K562 (cell line): ENCODE results near the gene WDR18. TPM values are rescaled to one million over a fixed set of nuclear protein-coding genes. Genes with fewer than 3 reads are reported as not detected.

Experiments
- AFF4 ChIP-seq: sonication (generic); formaldehyde crosslinking; IDR thresholded peaks from 2 replicates; pipeline ENCODE4 v1.8.0; 2023; ENCODE audit warnings: mild to moderate bottlenecking, missing genetic modification reagents
- ARID1B ChIP-seq: fragments of 450-650 bp; IDR thresholded peaks from 2 replicates; pipeline ENCODE4 v1.6.1; 2016; ENCODE audit warnings: antibody characterized with exemption, mild to moderate bottlenecking, inconsistent platforms
- CBX8 ChIP-seq: fragments of 200-600 bp; sonication (generic); IDR thresholded peaks from 2 replicates; pipeline ENCODE4 v1.6.1; 2012; ENCODE audit warnings: borderline replicate concordance, mixed run types, low read depth, mild to moderate bottlenecking, moderate library complexity, mixed read lengths, low read length, control low read depth, inconsistent platforms; ENCODE audit not compliant: poor library complexity, severe bottlenecking; ENCODE audit errors: extremely low read depth
- CEBPG ChIP-seq, 3 experiments: fragments of 200-800 bp in 1 of 3; sonication (Bioruptor generic) in 1 of 3; sonication (generic) in 1 of 3; formaldehyde crosslinking in 1 of 3; IDR thresholded peaks in 2 of 3; conservative IDR thresholded peaks in 1 of 3; 2 replicates each; pipeline versions ENCODE4 v1.6.1 to v1.8.0; 2016 to 2022; ENCODE audit warnings: missing compliant biosample characterization in 2 of 3, missing genetic modification characterization in 2 of 3, mild to moderate bottlenecking in 1 of 3, missing genetic modification reagents in 1 of 3
- ESRRA ChIP-seq: fragments of 450-650 bp; IDR thresholded peaks from 2 replicates; pipeline ENCODE4 v1.6.1; 2014; ENCODE audit warnings: low read depth, mild to moderate bottlenecking, moderate library complexity, borderline replicate concordance
- GABPB1 ChIP-seq: sonication (generic); formaldehyde crosslinking; IDR thresholded peaks from 2 replicates; pipeline ENCODE4 v1.8.0; 2022; ENCODE audit warnings: mild to moderate bottlenecking, missing genetic modification reagents
- MTA1 ChIP-seq: fragments of 450-650 bp; IDR thresholded peaks from 2 replicates; pipeline ENCODE4 v1.6.1; 2017; ENCODE audit warnings: borderline replicate concordance
- MTA3 ChIP-seq: fragments of 450-650 bp; formaldehyde crosslinking; IDR thresholded peaks from 2 replicates; pipeline ENCODE4 v1.6.1; 2017; ENCODE audit warnings: mild to moderate bottlenecking, borderline replicate concordance
- MYC ChIP-seq, 2 experiments: fragments of 250-450 bp in 1 of 2; sonication (Bioruptor Pico) in 1 of 2; IDR thresholded peaks; 2 replicates each; pipeline versions ENCODE4 v1.5.1 to v1.6.1; 2012 to 2021; ENCODE audit warnings: low read depth in 2 of 2, borderline replicate concordance in 1 of 2, improper control_type of control experiment in 1 of 2, low read length in 1 of 2, mild to moderate bottlenecking in 1 of 2, moderate library complexity in 1 of 2
- PHF8 ChIP-seq: fragments of 200-600 bp; sonication (generic); IDR thresholded peaks from 2 replicates; pipeline ENCODE4 v1.6.1; 2012; ENCODE audit warnings: mixed run types, mild to moderate bottlenecking, inconsistent platforms, low read length, moderate library complexity, borderline replicate concordance
- RBM14 ChIP-seq: fragments of 200-400 bp; formaldehyde crosslinking; IDR thresholded peaks from 2 replicates; pipeline ENCODE4 v1.6.1; 2018; ENCODE audit warnings: low read depth, mild to moderate bottlenecking, low read length, moderate library complexity, borderline replicate concordance; ENCODE audit not compliant: insufficient read depth
- SAP30 ChIP-seq: fragments of 200-600 bp; sonication (generic); IDR thresholded peaks from 2 replicates; pipeline ENCODE4 v1.6.1; 2012; ENCODE audit warnings: borderline replicate concordance, low read depth, mild to moderate bottlenecking, moderate library complexity, low read length, control low read depth, inconsistent platforms; ENCODE audit not compliant: insufficient read depth, poor library complexity, severe bottlenecking
- SRSF9 ChIP-seq: fragments of 200-400 bp; formaldehyde crosslinking; IDR thresholded peaks from 2 replicates; pipeline ENCODE4 v1.6.1; 2017; ENCODE audit warnings: low read depth, low read length, borderline replicate concordance
- ZBTB9 ChIP-seq: fragments of 450-650 bp; formaldehyde crosslinking; IDR thresholded peaks from 2 replicates; pipeline ENCODE4 v1.4.0; 2020; ENCODE audit warnings: mild to moderate bottlenecking, moderate library complexity
- ZEB2 ChIP-seq: fragments of 450-650 bp; IDR thresholded peaks from 2 replicates; pipeline ENCODE4 v1.6.1; 2016
- ZFX ChIP-seq: sonication (generic); formaldehyde crosslinking; IDR thresholded peaks from 2 replicates; pipeline ENCODE4 v1.8.0; 2022; ENCODE audit warnings: mild to moderate bottlenecking, missing genetic modification reagents, moderate library complexity
- ZNF586 ChIP-seq: fragments of 450-650 bp; formaldehyde crosslinking; conservative IDR thresholded peaks from 2 replicates; pipeline ENCODE4 v1.4.0; 2020; ENCODE audit warnings: mild to moderate bottlenecking, moderate library complexity
- polyA plus RNA-seq, 8 experiments: library from polyadenylated mRNA; depleted of rRNA in 4 of 8; stranded (reverse) in 5 of 8; unstranded in 3 of 8; fragments of >200 nt; fragmentation: Nextera tagmentation in 2 of 8; fragmentation: Illumina TruSeq in 1 of 8; extraction: Ambion mirVana in 2 of 8; extraction: Trizol in 1 of 8; gene quantifications; 2 replicates each; pipeline versions ENCODE4 v1.2.1 to v1.2.3, GENCODE V29; 2011 to 2014; ENCODE audit warnings: inconsistent platforms in 1 of 8, missing spikeins in 1 of 8
- total RNA-seq, 7 experiments: library from RNA; depleted of rRNA in 6 of 7; stranded (reverse); fragments of >200 nt in 6 of 7; fragmentation: Illumina TruSeq in 2 of 7; extraction: Trizol in 2 of 7; gene quantifications; 2 replicates each; pipeline versions ENCODE4 v1.2.1 to v1.2.3, GENCODE V29; 2011 to 2021; ENCODE audit warnings: low replicate concordance in 1 of 7
- TF ChIP-seq, protein P1 (sequence below): fragments of 450-650 bp; IDR thresholded peaks from 2 replicates; pipeline ENCODE4 v1.6.1; 2016; ENCODE audit warnings: antibody characterized with exemption

WDR18 gene
- total and polyA plus RNA-seq, 9 of the 15 experiments (the other 6 are each of a cell fraction or from before 2014, with no cell fraction given), result 0.65 to 181 (median 30.1) TPM

DNA sequence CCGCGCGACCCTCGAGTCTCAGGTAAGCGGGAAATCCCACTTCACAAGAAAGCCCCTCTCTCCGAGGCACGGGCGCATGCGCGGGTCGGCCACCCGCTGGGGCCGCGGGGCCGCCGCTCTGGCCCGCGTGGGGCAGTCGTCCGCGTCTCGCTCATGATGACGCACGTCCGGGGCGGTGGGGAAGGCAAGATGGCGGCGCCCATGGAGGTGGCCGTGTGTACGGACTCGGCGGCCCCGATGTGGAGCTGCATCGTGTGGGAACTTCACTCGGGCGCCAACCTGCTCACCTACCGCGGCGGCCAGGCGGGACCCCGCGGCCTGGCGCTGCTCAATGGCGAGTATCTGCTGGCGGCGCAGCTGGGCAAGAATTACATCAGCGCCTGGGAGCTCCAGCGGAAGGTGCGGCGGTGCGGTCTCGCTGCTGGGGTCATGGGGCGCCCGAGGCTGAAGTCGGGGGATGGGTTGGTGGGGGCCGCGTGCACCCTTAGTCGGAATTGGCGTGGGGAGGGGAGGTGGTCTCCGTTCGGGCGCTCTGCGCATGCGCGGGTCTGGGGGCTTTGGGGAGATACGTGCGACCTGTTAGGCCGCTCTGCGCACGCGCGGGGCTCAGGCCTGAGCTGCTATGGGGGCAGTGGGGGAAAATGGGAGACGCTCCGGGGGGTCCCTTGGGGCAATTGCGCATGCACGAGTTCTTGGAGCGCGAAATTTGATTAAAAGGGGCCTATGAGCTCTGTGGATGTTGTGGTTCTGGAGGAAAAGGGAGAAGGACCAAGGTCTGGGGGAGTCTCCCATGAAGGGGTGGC lies at the start of gene WDR18 (continued):
- TF ChIP-seq AFF4 (CRISPR knock-in tag) (peak; percentile 96), SRSF9 (no peak), ARID1B (no peak; the same call in 1 of the 2 replicates), RBM14 (0 out of 2 replicates have a peak, but pooled peaks have one; percentile 20), MTA3 (peak; percentile 62; the same call in 1 of the 2 replicates), SAP30 (peak; percentile 85), MTA1 (peak; percentile 97), MYC (IDR thresholded peaks at IDR 0.05; ENCODE audit: low read depth, low read length) (peak; percentile 97), MYC (CRISPR knock-in tag; IDR thresholded peaks at IDR 0.05; ENCODE audit: borderline replicate concordance, low read depth) (0 out of 2 replicates have a peak, but pooled peaks have one; percentile 29), ZNF586 (CRISPR knock-in tag) (no peak), CBX8 (no peak), ZEB2 (no peak), GABPB1 (CRISPR knock-in tag) (peak; percentile 99), CEBPG (CRISPR knock-in tag; IDR thresholded peaks at IDR 0.05) (peak; percentile 82), CEBPG (tag; conservative IDR thresholded peaks at IDR 0.05 in 1 of 2, IDR thresholded peaks at IDR 0.05 in 1 of 2) (peak in 1 of 2 experiments; percentile 38; a peak in 1 of 4 replicates), PHF8 (peak; percentile 79; the same call in 1 of the 2 replicates), ZBTB9 (CRISPR knock-in tag) (peak; percentile 59), ZFX (CRISPR knock-in tag) (peak; percentile 65), ESRRA (peak; percentile 68)
- TF ChIP-seq, protein P1, sequence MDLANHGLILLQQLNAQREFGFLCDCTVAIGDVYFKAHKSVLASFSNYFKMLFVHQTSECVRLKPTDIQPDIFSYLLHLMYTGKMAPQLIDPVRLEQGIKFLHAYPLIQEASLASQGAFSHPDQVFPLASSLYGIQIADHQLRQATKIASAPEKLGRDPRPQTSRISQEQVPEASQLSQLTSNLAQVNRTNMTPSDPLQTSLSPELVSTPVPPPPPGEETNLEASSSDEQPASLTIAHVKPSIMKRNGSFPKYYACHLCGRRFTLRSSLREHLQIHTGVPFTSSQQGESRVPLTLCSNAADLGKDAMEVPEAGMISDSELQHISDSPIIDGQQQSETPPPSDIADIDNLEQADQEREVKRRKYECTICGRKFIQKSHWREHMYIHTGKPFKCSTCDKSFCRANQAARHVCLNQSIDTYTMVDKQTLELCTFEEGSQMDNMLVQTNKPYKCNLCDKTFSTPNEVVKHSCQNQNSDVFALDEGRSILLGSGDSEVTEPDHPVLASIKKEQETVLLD, result peak; percentile 96
